HG03159 (cell line): ENCODE data around the gene RARG.
"Not testable (repeated sequence)": the region's sequence is repeated elsewhere in the genome, so short reads cannot be mapped to it uniquely, and the experiment has no call there.

Source experiments
- ATAC-seq: cut with Tn5 transposase; IDR thresholded peaks from one replicate; pipeline ENCODE4 v1.9.1; 2021; ENCODE audit warnings: mild to moderate bottlenecking, moderate library complexity; ENCODE audit not compliant: unreplicated experiment

Gene RARG

GRCh38 chr12:53193985-53194716 is 37.9 kb downstream of the RARG start:
- ATAC-seq = no peak

- no peak for ATAC-seq
Measured at GRCh38 chr12:53193040-53193439, 39.0 kb downstream of the RARG start.

- no peak for ATAC-seq
Measured at GRCh38 chr12:53192531-53193021, 39.4 kb downstream of the RARG start.

GRCh38 chr12:53191885-53192530 is 40.0 kb downstream of the RARG start:
- ATAC-seq = no peak

DNA sequence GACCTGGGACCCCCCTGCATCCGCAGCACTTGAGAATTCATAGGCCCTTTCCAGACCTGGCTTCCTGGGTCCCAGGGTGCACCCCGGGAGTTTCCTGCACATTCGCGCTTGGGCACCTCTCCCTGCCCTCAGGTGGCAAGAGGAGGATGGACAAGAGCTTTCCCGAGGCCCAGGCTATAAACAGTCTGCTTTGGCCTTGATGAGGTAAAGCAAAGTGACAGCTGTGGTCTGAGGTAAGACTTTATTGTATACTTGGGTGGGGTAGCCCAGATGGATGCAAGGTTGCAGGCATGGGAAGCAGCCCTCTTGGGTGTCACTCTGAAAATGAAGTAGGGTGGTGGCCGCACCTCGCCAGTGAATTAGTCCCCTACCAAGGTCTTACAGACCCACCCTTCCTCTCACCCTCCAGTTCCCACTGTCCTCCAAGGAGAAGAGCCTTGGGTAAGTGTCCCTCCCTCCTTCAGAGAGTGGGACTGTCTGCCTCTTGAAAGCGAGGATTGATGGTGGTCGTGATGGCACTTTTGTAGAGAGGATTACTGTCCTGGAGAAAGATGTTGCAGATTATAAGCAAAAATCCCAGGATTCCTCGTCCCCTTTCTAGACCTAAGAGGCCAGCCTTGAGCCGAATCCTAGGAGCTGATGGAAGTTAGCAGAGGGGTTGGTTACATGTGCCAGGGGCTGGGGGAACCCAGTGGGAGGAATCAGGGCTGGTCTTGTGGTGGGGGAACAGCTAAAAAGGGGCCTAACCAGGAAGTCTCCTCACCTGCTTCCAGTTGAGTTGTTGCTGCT is 40.7 kb downstream of the RARG start:
- ATAC-seq = no peak

DNA sequence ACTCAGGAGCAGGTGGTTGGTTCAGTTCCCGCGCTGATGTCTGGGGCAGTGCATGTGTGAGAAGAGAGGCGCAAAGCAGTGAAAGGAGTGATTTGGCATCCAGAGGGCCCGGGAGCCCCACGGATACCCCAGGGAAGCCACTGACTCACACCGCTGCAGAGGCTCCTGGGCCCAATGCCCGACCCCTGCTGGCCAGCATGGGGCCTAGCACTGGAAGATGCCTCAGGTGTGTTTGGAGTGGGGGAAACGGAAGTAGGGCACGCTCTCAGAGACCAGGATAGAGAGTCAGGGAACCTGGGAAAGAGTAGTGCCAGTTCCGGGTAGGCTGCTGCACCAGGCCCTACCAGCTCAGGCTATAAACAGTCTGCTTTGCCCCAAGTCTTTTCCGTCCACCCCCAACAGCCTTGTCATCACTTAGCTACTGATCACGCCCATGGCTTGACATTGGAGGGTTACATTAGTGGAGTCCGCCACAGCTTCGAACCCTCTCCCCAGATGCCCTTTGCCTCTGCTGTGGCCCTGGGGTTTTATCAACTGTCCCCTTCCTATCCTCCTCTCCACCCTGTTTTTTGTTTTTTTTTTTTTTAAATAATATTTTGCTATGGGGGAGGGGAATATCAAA is 41.8 kb downstream of the RARG start:
- no peak for ATAC-seq

GRCh38 chr12:53187145-53187899 is 44.7 kb downstream of the RARG start:
- ATAC-seq = no peak

GRCh38 chr12:53186745-53187144 is 45.3 kb downstream of the RARG start:
- ATAC-seq = no peak

GRCh38 chr12:53185582-53186153 is 46.3 kb downstream of the RARG start:
- ATAC-seq = no peak

GRCh38 chr12:53184828-53185227 is 47.2 kb downstream of the RARG start:
- no peak for ATAC-seq

DNA sequence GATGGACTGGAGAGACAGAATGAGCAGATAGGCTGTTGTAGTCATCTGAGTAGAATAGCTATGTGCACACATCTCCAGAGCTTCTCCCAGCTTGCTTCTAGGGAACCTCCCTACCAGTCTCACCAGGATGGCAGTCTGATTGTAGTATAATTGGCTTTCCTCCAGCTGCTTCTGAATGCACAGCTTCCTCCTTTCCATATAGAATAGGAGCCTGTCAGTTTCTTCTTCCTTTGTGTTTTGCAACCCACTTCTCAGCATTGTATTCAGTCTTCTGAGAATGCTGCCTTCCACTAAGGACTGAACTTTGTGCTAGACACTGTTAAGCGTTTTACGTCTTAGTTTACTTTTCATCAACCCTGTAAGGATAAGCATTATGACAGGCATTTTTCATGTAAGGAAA is 49.1 kb downstream of the RARG start:
- no peak for ATAC-seq

DNA sequence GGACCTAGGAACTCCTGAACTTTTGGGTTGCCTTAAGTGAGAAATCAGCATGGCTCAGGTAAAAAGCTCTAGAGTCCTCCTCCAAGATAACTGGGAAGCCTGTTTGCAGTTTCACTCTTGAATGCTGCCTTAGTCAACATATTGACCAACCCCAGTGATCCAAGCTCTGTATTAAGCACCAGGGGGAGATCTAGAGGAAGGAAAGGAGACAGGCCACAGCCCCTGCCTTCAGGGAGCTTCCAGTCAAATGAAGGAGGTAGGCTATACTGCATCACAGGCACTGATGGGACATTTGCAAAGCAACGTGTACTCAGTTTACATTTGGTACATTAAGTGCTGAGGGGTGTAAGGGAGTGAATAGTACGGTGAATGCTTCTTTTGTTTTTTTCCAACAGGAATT is 50.1 kb downstream of the RARG start:
- ATAC-seq = no peak

- peak; percentile 48 for ATAC-seq
Measured at GRCh38 chr12:53180931-53181645, 50.9 kb downstream of the RARG start.

DNA sequence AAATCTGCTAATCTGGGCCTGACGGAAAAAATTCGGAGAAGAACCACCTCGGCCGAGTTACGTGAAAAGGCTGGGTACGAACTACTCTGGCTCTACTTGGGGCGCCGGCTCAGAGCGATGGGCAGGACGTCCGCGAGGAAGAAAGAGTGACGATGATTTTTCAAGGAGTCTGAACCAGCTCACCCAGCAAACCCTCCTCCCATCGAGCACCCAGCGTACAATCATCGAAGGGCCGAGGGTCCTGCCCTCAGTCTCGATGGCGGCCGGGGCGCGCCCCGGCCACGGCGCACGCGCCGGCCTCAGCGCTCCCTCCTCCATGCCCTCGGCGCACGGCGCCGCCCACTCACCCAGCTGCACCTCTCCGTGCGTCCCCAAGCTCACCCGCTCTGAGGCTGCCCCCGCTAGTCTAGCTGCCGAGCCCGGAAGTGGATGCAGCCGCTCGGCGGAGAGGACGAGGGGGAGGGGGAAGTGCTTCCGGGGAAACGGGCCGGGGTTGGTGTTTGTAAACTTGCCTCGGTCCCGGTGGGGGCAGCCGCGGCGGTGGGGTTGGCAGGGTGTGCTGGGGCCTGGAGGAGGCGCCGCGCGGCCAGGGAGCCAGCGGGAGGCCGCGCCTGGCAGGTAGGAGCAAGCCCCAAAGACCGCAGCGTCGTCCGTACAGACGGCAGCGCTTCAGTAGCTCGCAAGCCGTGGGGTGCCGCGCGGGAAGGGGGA is 51.6 kb downstream of the RARG start, which contains the start of the genes CSAD and ZNF740:
CSAD (minus strand) TSS at position 706 of the 711 bp plus-strand sequence. CDS start 7,455 bp downstream, outside the sequence.
ZNF740 (plus strand) TSS at position 503 of the 711 bp plus-strand sequence. CDS start 1,262 bp downstream, outside the sequence.
- peak; percentile 91 for ATAC-seq

- ATAC-seq = peak; percentile 16
Measured at GRCh38 chr12:53179687-53180219, 52.3 kb downstream of the RARG start.

GRCh38 chr12:53178803-53179202 is 53.2 kb downstream of the RARG start:
- ATAC-seq = not testable (repeated sequence)

GRCh38 chr12:53177447-53177846 is 54.6 kb downstream of the RARG start:
- ATAC-seq = not testable (repeated sequence)

DNA sequence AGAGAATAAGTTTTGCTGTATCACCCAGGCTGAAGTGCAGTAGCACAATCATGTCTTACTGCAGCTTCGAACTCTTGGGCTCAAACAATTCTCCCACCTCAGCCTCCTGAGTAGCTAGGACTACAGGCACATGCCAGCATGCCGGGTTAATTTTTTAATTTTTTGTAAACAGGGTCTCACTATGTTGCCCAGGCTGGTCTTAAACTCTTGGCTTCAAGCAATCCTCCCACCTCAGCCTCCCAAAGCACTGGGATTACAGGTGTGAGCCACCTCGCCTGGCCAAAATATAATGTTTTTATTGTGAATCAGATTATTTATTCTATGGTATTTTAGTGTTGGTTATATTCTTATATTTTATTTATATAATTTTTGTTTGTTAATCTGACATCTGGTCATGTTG is 55.3 kb downstream of the RARG start:
- ATAC-seq = no peak
